ENCODE data around the gene FASTKD3.

The FASTKD3 gene

GRCh38 chr5:7851240-7851592 lies 17.6 kb downstream of the FASTKD3 start:
- WGBS (ENCODE audit: extremely low coverage, insufficient coverage, low lambda C conversion rate) = no CpG with 5 or more reads among the region's 16 CpGs
- no peak overlapping the region for H4K8ac ChIP-seq (ENCODE audit: low read depth, low read length)
- H3K56ac ChIP-seq (ENCODE audit: low read length) = peak overlapping the region; percentile 89
- no peaks in the 10 kb centered on the region for H3K36me3 ChIP-seq (ENCODE audit: control insufficient read depth, insufficient read depth, low read length)
- H3K18ac ChIP-seq (ENCODE audit: low read length) = no peak overlapping the region
- H3K23ac ChIP-seq (ENCODE audit: low read length) = peak overlapping the region; percentile 94
- H2BK5ac ChIP-seq (ENCODE audit: low read length) = no peak overlapping the region
- no peaks in the 10 kb centered on the region for H3K27me3 ChIP-seq (ENCODE audit: insufficient read depth, low read length, poor library complexity)
- H3K79me2 ChIP-seq (ENCODE audit: control insufficient read depth, insufficient read depth, low read length) = no peaks in the 10 kb centered on the region
- H3K4me2 ChIP-seq (ENCODE audit: low read length) = peak overlapping the region; percentile 52
- no peak overlapping the region for H3K4ac ChIP-seq (ENCODE audit: low read depth, low read length)
- no peaks in the 10 kb centered on the region for H3K79me1 ChIP-seq (ENCODE audit: low read length)
- DNase-seq = no peak
- H3K27ac ChIP-seq (ENCODE audit: low read depth, low read length) = no peak overlapping the region
- no peak overlapping the region for H3K4me3 ChIP-seq (ENCODE audit: low read length)
- no peak overlapping the region for H2BK15ac ChIP-seq (replicated peaks; ENCODE audit: low read depth)
- H2AK5ac ChIP-seq (ENCODE audit: low read length) = no peak overlapping the region
- no peak overlapping the region for H2BK120ac ChIP-seq (ENCODE audit: low read depth, low read length)
- no peak overlapping the region for H4K5ac ChIP-seq (ENCODE audit: low read length)
- no peaks in the 10 kb centered on the region for H3K4me1 ChIP-seq (ENCODE audit: control insufficient read depth, low read depth, low read length)
- H3K9ac ChIP-seq (ENCODE audit: low read length) = peak overlapping the region; percentile 43

GRCh38 chr5:7850395-7851239 lies 18.2 kb downstream of the FASTKD3 start, which contains the start of gene CFAP90:
TSS of gene CFAP90 (minus strand) at chr5:7851133. CDS start at chr5:7851021, 112 bp downstream.
- Histone ChIP-seq H2BK120ac (ENCODE audit: low read depth, low read length) (no peak within 1 kb of the TSS), H2BK15ac (replicated peaks; ENCODE audit: low read depth) (no peak within 1 kb of the TSS), H3K27ac (ENCODE audit: low read depth, low read length) (peak within 1 kb of the TSS; percentile 55), H3K4me2 (ENCODE audit: low read length) (peak within 1 kb of the TSS; percentile 90), H2AK5ac (ENCODE audit: low read length) (no peak within 1 kb of the TSS), H3K4me3 (ENCODE audit: low read length) (peak within 1 kb of the TSS; percentile 55), H4K8ac (ENCODE audit: low read depth, low read length) (no peak within 1 kb of the TSS), H3K23ac (ENCODE audit: low read length) (peak within 1 kb of the TSS; percentile 94), H3K36me3 (ENCODE audit: control insufficient read depth, insufficient read depth, low read length) (no peaks in the 10 kb centered on the region), H3K27me3 (ENCODE audit: insufficient read depth, low read length, poor library complexity) (no peaks in the 10 kb centered on the region), H2BK5ac (ENCODE audit: low read length) (no peak within 1 kb of the TSS), H3K79me1 (ENCODE audit: low read length) (no peaks in the 10 kb centered on the region), H3K4ac (ENCODE audit: low read depth, low read length) (no peak within 1 kb of the TSS), H3K18ac (ENCODE audit: low read length) (peak within 1 kb of the TSS; percentile 33), H3K79me2 (ENCODE audit: control insufficient read depth, insufficient read depth, low read length) (no peaks in the 10 kb centered on the region), H3K4me1 (ENCODE audit: control insufficient read depth, low read depth, low read length) (no peaks in the 10 kb centered on the region), H4K5ac (ENCODE audit: low read length) (no peak within 1 kb of the TSS), H3K56ac (ENCODE audit: low read length) (peak within 1 kb of the TSS; percentile 89), H3K9ac (ENCODE audit: low read length) (peak within 1 kb of the TSS; percentile 78)
- no CpG with 5 or more reads among the region's 76 CpGs for WGBS (ENCODE audit: extremely low coverage, insufficient coverage, low lambda C conversion rate)
- peak; percentile 95 for DNase-seq

- H3K27me3 ChIP-seq (ENCODE audit: insufficient read depth, low read length, poor library complexity) = no peaks in the 10 kb centered on the region
- peak; percentile 80 for DNase-seq
- no peak overlapping the region for H2BK5ac ChIP-seq (ENCODE audit: low read length)
- H3K4me2 ChIP-seq (ENCODE audit: low read length) = peak overlapping the region; percentile 90
- peak overlapping the region; percentile 80 for H3K56ac ChIP-seq (ENCODE audit: low read length)
- WGBS (ENCODE audit: extremely low coverage, insufficient coverage, low lambda C conversion rate) = no CpG with 5 or more reads among the region's 44 CpGs
- no peak overlapping the region for H3K23ac ChIP-seq (ENCODE audit: low read length)
- H3K9ac ChIP-seq (ENCODE audit: low read length) = peak overlapping the region; percentile 67
- H4K8ac ChIP-seq (ENCODE audit: low read depth, low read length) = no peak overlapping the region
- no peak overlapping the region for H3K4ac ChIP-seq (ENCODE audit: low read depth, low read length)
- H4K5ac ChIP-seq (ENCODE audit: low read length) = no peak overlapping the region
- H3K36me3 ChIP-seq (ENCODE audit: control insufficient read depth, insufficient read depth, low read length) = no peaks in the 10 kb centered on the region
- no peaks in the 10 kb centered on the region for H3K79me2 ChIP-seq (ENCODE audit: control insufficient read depth, insufficient read depth, low read length)
- no peak overlapping the region for H2AK5ac ChIP-seq (ENCODE audit: low read length)
- no peaks in the 10 kb centered on the region for H3K79me1 ChIP-seq (ENCODE audit: low read length)
- no peaks in the 10 kb centered on the region for H3K4me1 ChIP-seq (ENCODE audit: control insufficient read depth, low read depth, low read length)
- no peak overlapping the region for H2BK120ac ChIP-seq (ENCODE audit: low read depth, low read length)
- no peak overlapping the region for H3K27ac ChIP-seq (ENCODE audit: low read depth, low read length)
- peak overlapping the region; percentile 55 for H3K4me3 ChIP-seq (ENCODE audit: low read length)
- no peak overlapping the region for H2BK15ac ChIP-seq (replicated peaks; ENCODE audit: low read depth)
- no peak overlapping the region for H3K18ac ChIP-seq (ENCODE audit: low read length)
Observed at GRCh38 chr5:7849681-7850394, 19.0 kb downstream of the FASTKD3 start.

- H3K18ac ChIP-seq (ENCODE audit: low read length) = no peak overlapping the region
- H2BK15ac ChIP-seq (replicated peaks; ENCODE audit: low read depth) = no peak overlapping the region
- H3K79me1 ChIP-seq (ENCODE audit: low read length) = no peaks in the 10 kb centered on the region
- DNase-seq = no peak
- no peaks in the 10 kb centered on the region for H3K4me1 ChIP-seq (ENCODE audit: control insufficient read depth, low read depth, low read length)
- H3K23ac ChIP-seq (ENCODE audit: low read length) = no peak overlapping the region
- H3K9ac ChIP-seq (ENCODE audit: low read length) = no peak overlapping the region
- no peak overlapping the region for H3K4me2 ChIP-seq (ENCODE audit: low read length)
- H3K4ac ChIP-seq (ENCODE audit: low read depth, low read length) = no peak overlapping the region
- no peak overlapping the region for H3K56ac ChIP-seq (ENCODE audit: low read length)
- H3K4me3 ChIP-seq (ENCODE audit: low read length) = no peak overlapping the region
- H4K8ac ChIP-seq (ENCODE audit: low read depth, low read length) = no peak overlapping the region
- WGBS (ENCODE audit: extremely low coverage, insufficient coverage, low lambda C conversion rate) = no CpG with 5 or more reads among the region's 2 CpGs
- H2BK120ac ChIP-seq (ENCODE audit: low read depth, low read length) = no peak overlapping the region
- H3K36me3 ChIP-seq (ENCODE audit: control insufficient read depth, insufficient read depth, low read length) = no peaks in the 10 kb centered on the region
- H2AK5ac ChIP-seq (ENCODE audit: low read length) = no peak overlapping the region
- no peak overlapping the region for H3K27ac ChIP-seq (ENCODE audit: low read depth, low read length)
- no peaks in the 10 kb centered on the region for H3K79me2 ChIP-seq (ENCODE audit: control insufficient read depth, insufficient read depth, low read length)
- H3K27me3 ChIP-seq (ENCODE audit: insufficient read depth, low read length, poor library complexity) = no peaks in the 10 kb centered on the region
- H2BK5ac ChIP-seq (ENCODE audit: low read length) = no peak overlapping the region
- no peak overlapping the region for H4K5ac ChIP-seq (ENCODE audit: low read length)
Observed at GRCh38 chr5:7848296-7848695, 20.5 kb downstream of the FASTKD3 start.

- DNase-seq = no peak
- WGBS (ENCODE audit: extremely low coverage, insufficient coverage, low lambda C conversion rate) = no CpG with 5 or more reads among the region's 5 CpGs
- Histone ChIP-seq H2AK5ac (ENCODE audit: low read length) (no peak overlapping the region), H3K4me1 (ENCODE audit: control insufficient read depth, low read depth, low read length) (no peaks in the 10 kb centered on the region), H3K56ac (ENCODE audit: low read length) (no peak overlapping the region), H3K4ac (ENCODE audit: low read depth, low read length) (no peak overlapping the region), H3K9ac (ENCODE audit: low read length) (no peak overlapping the region), H3K18ac (ENCODE audit: low read length) (no peak overlapping the region), H3K4me2 (ENCODE audit: low read length) (no peak overlapping the region), H2BK5ac (ENCODE audit: low read length) (no peak overlapping the region), H3K79me1 (ENCODE audit: low read length) (no peaks in the 10 kb centered on the region), H4K8ac (ENCODE audit: low read depth, low read length) (no peak overlapping the region), H3K27ac (ENCODE audit: low read depth, low read length) (no peak overlapping the region), H3K36me3 (ENCODE audit: control insufficient read depth, insufficient read depth, low read length) (no peaks in the 10 kb centered on the region), H2BK120ac (ENCODE audit: low read depth, low read length) (no peak overlapping the region), H4K5ac (ENCODE audit: low read length) (no peak overlapping the region), H3K4me3 (ENCODE audit: low read length) (no peak overlapping the region), H3K23ac (ENCODE audit: low read length) (no peak overlapping the region), H3K27me3 (ENCODE audit: insufficient read depth, low read length, poor library complexity) (no peaks in the 10 kb centered on the region), H2BK15ac (replicated peaks; ENCODE audit: low read depth) (no peak overlapping the region), H3K79me2 (ENCODE audit: control insufficient read depth, insufficient read depth, low read length) (no peaks in the 10 kb centered on the region)
Observed at GRCh38 chr5:7846327-7846726, 22.5 kb downstream of the FASTKD3 start.

All from mesendoderm (in vitro differentiated cells).